Erythroblast (primary cell): ENCODE measurements around the gene ZC2HC1C.
A peak's percentile ranks its signal among the peaks of the same experiment; 100 is the strongest.

Experiments
- GATA1 ChIP-seq: IDR thresholded peaks from 2 replicates; pipeline ENCODE4 v1.6.1; 2011; ENCODE audit warnings: low read depth, mild to moderate bottlenecking, control low read depth, low read length, moderate library complexity
- POLR2A ChIP-seq: IDR thresholded peaks from 2 replicates; pipeline ENCODE4 v1.6.1; 2011; ENCODE audit warnings: mild to moderate bottlenecking, low read length

DNA sequence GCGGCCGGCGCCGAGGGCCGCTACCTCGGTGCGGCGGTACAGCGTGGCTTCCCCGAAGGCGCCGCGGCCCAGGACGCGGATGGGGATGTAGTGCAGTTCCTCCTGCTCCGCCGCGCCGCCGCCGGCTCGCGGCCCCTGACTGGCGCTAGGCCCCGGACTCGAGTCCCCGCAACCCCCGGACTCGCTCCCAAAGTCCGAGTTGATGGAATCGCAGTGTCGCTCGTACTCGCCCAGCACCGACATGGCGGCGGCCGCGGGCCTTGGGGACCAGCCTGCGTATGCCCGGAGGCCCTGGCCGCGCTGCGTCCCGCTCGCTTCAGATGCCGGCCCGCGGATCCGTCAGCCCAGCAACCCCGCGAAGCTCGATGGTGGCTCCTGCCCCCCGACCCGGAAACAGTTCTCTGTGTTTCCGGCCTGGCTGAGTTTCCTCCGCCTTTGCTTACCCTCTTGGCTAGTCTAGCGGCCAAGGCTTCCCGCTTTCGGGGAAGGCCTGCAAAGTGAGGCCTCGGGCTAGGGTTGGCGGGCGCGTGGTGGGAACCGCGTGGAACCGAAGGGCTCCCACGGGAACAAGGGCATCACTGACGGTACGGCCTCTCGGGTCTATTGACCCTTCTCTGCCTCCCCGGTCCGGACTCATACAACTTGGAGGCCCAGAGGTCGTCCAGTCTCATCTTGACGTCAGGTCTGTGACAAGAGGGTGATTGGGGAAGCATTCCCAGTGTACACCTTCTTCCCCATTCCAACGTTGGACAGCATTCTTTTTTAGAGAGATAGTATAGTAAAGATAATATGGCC, 57.4 kb downstream of the ZC2HC1C start, which contains the start of gene NEK9:
- TF ChIP-seq POLR2A (peak; percentile 95), GATA1 (no peak)
